Brain microvascular endothelial cell (primary cell): ENCODE measurements around the gene SEMA6A.

Source experiments
- DNase-seq: peaks from one replicate; pipeline ENCODE4 v3.0.0-alpha.2; 2020
- H3K27ac ChIP-seq: fragments of 250-450 bp; sonication (Bioruptor Pico); 2 replicates; pipeline ENCODE4 v1.5.1; 2020; ENCODE audit warnings: mild to moderate bottlenecking, moderate library complexity
- H3K27me3 ChIP-seq: fragments of 250-450 bp; sonication (Bioruptor Pico); replicated peaks from 2 replicates; pipeline ENCODE4 v1.5.1; 2020; ENCODE audit warnings: mild to moderate bottlenecking
- H3K36me3 ChIP-seq: fragments of 250-450 bp; sonication (Bioruptor Pico); replicated peaks from 2 replicates; pipeline ENCODE4 v1.5.1; 2020; ENCODE audit warnings: mild to moderate bottlenecking
- H3K4me3 ChIP-seq: 2 replicates; pipeline ENCODE4 v1.5.1; 2011; ENCODE audit warnings: low read depth, mild to moderate bottlenecking, control low read depth, low read length, moderate library complexity
- CTCF ChIP-seq: IDR thresholded peaks from 2 replicates; pipeline ENCODE4 v1.5.1; 2011; ENCODE audit warnings: low read depth, mild to moderate bottlenecking, moderate library complexity, low read length, control low read depth, inconsistent platforms; ENCODE audit errors: missing control alignments
- in situ Hi-C: cut with HindIII; loops from 2 replicates; pipeline ENCODE4 v1.10.0; 2017; ENCODE audit warnings: low sequenced_read_pairs, low pct_ligation_motif_present

The SEMA6A gene

GRCh38 chr5:116415989-116416388 is 158.6 kb downstream of the SEMA6A start:
- no peaks in the 10 kb centered on the region for H3K27me3 ChIP-seq
- H3K27ac ChIP-seq = no peak overlapping the region
- no peak overlapping the region for H3K4me3 ChIP-seq
- no peak for DNase-seq
- H3K36me3 ChIP-seq = no peaks in the 10 kb centered on the region
- TF ChIP-seq CTCF = no peak
- in situ Hi-C loops = no loop called here

- H3K36me3 ChIP-seq = no peaks in the 10 kb centered on the region
- no peaks in the 10 kb centered on the region for H3K27me3 ChIP-seq
- no peak for DNase-seq
- in situ Hi-C loops = no loop called here
- no peak overlapping the region for H3K27ac ChIP-seq
- H3K4me3 ChIP-seq = no peak overlapping the region
- TF ChIP-seq CTCF = no peak
These were observed 159.4 kb downstream of the SEMA6A start for GRCh38 chr5:116415182-116415581.

GRCh38 chr5:116411101-116411571 is 163.5 kb downstream of the SEMA6A start:
- no peak for DNase-seq
- in situ Hi-C loops = no loop called here
- H3K27me3 ChIP-seq = no peaks in the 10 kb centered on the region
- no peak overlapping the region for H3K4me3 ChIP-seq
- no peak overlapping the region for H3K27ac ChIP-seq
- no peaks in the 10 kb centered on the region for H3K36me3 ChIP-seq
- no peak for TF ChIP-seq CTCF

GRCh38 chr5:116410336-116410890 is 164.2 kb downstream of the SEMA6A start:
- TF ChIP-seq CTCF = no peak
- DNase-seq = no peak
- Histone ChIP-seq H3K4me3 (no peak overlapping the region), H3K27me3 (no peaks in the 10 kb centered on the region), H3K36me3 (no peaks in the 10 kb centered on the region), H3K27ac (no peak overlapping the region)
- in situ Hi-C loops = no loop called here

GRCh38 chr5:116409591-116410296 is 164.9 kb downstream of the SEMA6A start:
- no peak for TF ChIP-seq CTCF
- H3K4me3 ChIP-seq = no peak overlapping the region
- in situ Hi-C loops = no loop called here
- H3K27me3 ChIP-seq = no peaks in the 10 kb centered on the region
- H3K36me3 ChIP-seq = no peaks in the 10 kb centered on the region
- DNase-seq = no peak
- no peak overlapping the region for H3K27ac ChIP-seq
